ENCODE results near the gene P4HA2.

- TF ChIP-seq CTCF (conservative IDR thresholded peaks at IDR 0.05) (no peak), ZFX (IDR thresholded peaks at IDR 0.05) (no peak)
These were observed 35.4 kb upstream of the P4HA2 start for GRCh38 chr5:132262882-132263547.

Measured in C4-2B (cell line).